H1 (cell line): Measurements from ENCODE around the gene NUBP1. TPM values are rescaled to one million over a fixed set of nuclear protein-coding genes. Genes with fewer than 3 reads are reported as not detected.

Source experiments
- CTCF ChIA-PET: fragments of 300-600 bp; sonication (Branson Sonifier 250); formaldehyde crosslinking; loops from one replicate; lab custom pipeline; 2021; ENCODE audit not compliant: partially characterized antibody; lab: Charles Lee
- POLR2A ChIA-PET: fragments of 300-600 bp; sonication (Branson Sonifier 250); formaldehyde crosslinking; loops from one replicate; lab custom pipeline; 2021; ENCODE audit warnings: inconsistent platforms; ENCODE audit not compliant: partially characterized antibody; lab: Charles Lee
- DNase-seq, 2 experiments: peaks; one replicate each; pipeline versions ENCODE4 v3.0.0 to v3.0.0-alpha.2; 2010 to 2022; ENCODE audit warnings: low spot score in 2 of 2, low read depth in 1 of 2, mixed read lengths in 1 of 2
- FAIRE-seq: peaks from 2 replicates; lab custom pipeline; 2011; peaks lifted over from hg19 to GRCh38; lab: Jason Lieb, UNC
- H2AFZ ChIP-seq: 2 replicates; pipeline ENCODE4 v1.8.1; 2012; ENCODE audit warnings: low read length, inconsistent platforms
- H2AK5ac ChIP-seq: 2 replicates; pipeline ENCODE4 v1.6.1; 2013; ENCODE audit warnings: low read depth, low read length
- H2BK120ac ChIP-seq: replicated peaks from 2 replicates; pipeline ENCODE3; 2013; ENCODE audit warnings: low read depth, low read length, inconsistent platforms
- H2BK12ac ChIP-seq: 2 replicates; pipeline ENCODE4 v1.6.1; 2013; ENCODE audit warnings: low read depth, low read length
- H2BK15ac ChIP-seq: 2 replicates; pipeline ENCODE4 v1.6.1; 2013; ENCODE audit warnings: low read length
- H2BK20ac ChIP-seq: 2 replicates; pipeline ENCODE4 v1.6.1; 2013; ENCODE audit warnings: low read length
- H2BK5ac ChIP-seq: 2 replicates; pipeline ENCODE4 v1.6.1; 2013; ENCODE audit warnings: low read depth, low read length
- H3K14ac ChIP-seq: 2 replicates; pipeline ENCODE4 v1.6.1; 2013; ENCODE audit warnings: inconsistent platforms; ENCODE audit not compliant: insufficient read length
- H3K18ac ChIP-seq: 2 replicates; pipeline ENCODE4 v1.6.1; 2013; ENCODE audit warnings: low read length; ENCODE audit errors: extremely low read depth
- H3K23ac ChIP-seq: 2 replicates; pipeline ENCODE4 v1.6.1; 2013; ENCODE audit warnings: inconsistent platforms; ENCODE audit not compliant: insufficient read length
- H3K23me2 ChIP-seq: 2 replicates; pipeline ENCODE4 v1.6.1; 2013; ENCODE audit warnings: low read depth, low read length
- H3K27ac ChIP-seq: 2 replicates; pipeline ENCODE4 v1.6.1; 2011; ENCODE audit warnings: low read depth, low read length, inconsistent platforms
- H3K27me3 ChIP-seq, 4 experiments: replicated peaks in 1 of 4; 1 replicate in 1 of 4; 2 replicates in 3 of 4; pipeline versions ENCODE4 v1.6.1 to v1.8.1; 2011 to 2013; ENCODE audit warnings: low read length in 3 of 4, mild to moderate bottlenecking in 3 of 4, inconsistent platforms in 2 of 4, mixed read lengths in 2 of 4, moderate library complexity in 1 of 4; ENCODE audit not compliant: control insufficient read depth in 3 of 4, insufficient read depth in 3 of 4; ENCODE audit errors: extremely low read depth in 1 of 4
- H3K36me3 ChIP-seq, 4 experiments: 2 replicates each; pipeline versions ENCODE4 v1.6.1 to v1.8.1; 2011 to 2013; ENCODE audit warnings: mild to moderate bottlenecking in 4 of 4, low read length in 3 of 4, moderate library complexity in 2 of 4, control low read depth in 1 of 4, inconsistent platforms in 1 of 4; ENCODE audit not compliant: insufficient read depth in 4 of 4, control insufficient read depth in 2 of 4
- H3K4ac ChIP-seq: replicated peaks from 2 replicates; pipeline ENCODE3; 2013; ENCODE audit warnings: low read length, low read depth, mixed read lengths, inconsistent platforms; ENCODE audit not compliant: insufficient read length
- H3K4me1 ChIP-seq, 4 experiments: replicated peaks in 1 of 4; 1 replicate in 1 of 4; 2 replicates in 3 of 4; pipeline versions ENCODE4 v1.6.1 to v1.8.1; 2011 to 2013; ENCODE audit warnings: low read length in 3 of 4, inconsistent platforms in 2 of 4, mixed read lengths in 1 of 4; ENCODE audit not compliant: insufficient read depth in 4 of 4, control insufficient read depth in 3 of 4
- H3K4me2 ChIP-seq, 2 experiments: 2 replicates each; pipeline versions ENCODE4 v1.6.1 to v1.8.1; 2011 to 2013; ENCODE audit warnings: low read depth in 2 of 2, low read length in 2 of 2, control low read depth in 1 of 2, inconsistent platforms in 1 of 2, mild to moderate bottlenecking in 1 of 2; ENCODE audit not compliant: insufficient read depth in 1 of 2
- H3K4me3 ChIP-seq, 4 experiments: fragments of 200-600, 300-600 bp in 1 of 4; sonication (generic), shearing (Covaris generic), sonication (Bioruptor Twin) in 1 of 4; 2 replicates each; pipeline versions ENCODE4 v1.5.1 to v1.8.1; 2011 to 2016; ENCODE audit warnings: low read length in 4 of 4, low read depth in 3 of 4, control low read depth in 2 of 4, inconsistent platforms in 2 of 4, mild to moderate bottlenecking in 2 of 4, mixed read lengths in 1 of 4, moderate library complexity in 1 of 4; ENCODE audit not compliant: insufficient read depth in 2 of 4; ENCODE audit errors: extremely low read depth in 1 of 4
- H3K56ac ChIP-seq: replicated peaks from 2 replicates; pipeline ENCODE3; 2013; ENCODE audit warnings: low read depth, mild to moderate bottlenecking, mixed read lengths, low read length, inconsistent platforms; ENCODE audit not compliant: insufficient read length
- H3K79me1 ChIP-seq: 2 replicates; pipeline ENCODE4 v1.6.1; 2013; ENCODE audit warnings: low read depth, low read length, control low read depth
- H3K79me2 ChIP-seq, 2 experiments: 2 replicates each; pipeline versions ENCODE4 v1.6.1 to v1.8.1; 2012 to 2013; ENCODE audit warnings: low read length in 2 of 2, mild to moderate bottlenecking in 2 of 2, inconsistent platforms in 1 of 2; ENCODE audit not compliant: insufficient read depth in 2 of 2, control insufficient read depth in 1 of 2
- H3K9ac ChIP-seq, 4 experiments: replicated peaks in 1 of 4; 1 replicate in 1 of 4; 2 replicates in 3 of 4; pipeline versions ENCODE4 v1.6.1 to v1.8.1; 2011 to 2013; ENCODE audit warnings: low read depth in 3 of 4, low read length in 3 of 4, control low read depth in 2 of 4, mild to moderate bottlenecking in 2 of 4, moderate library complexity in 2 of 4, inconsistent platforms in 1 of 4; ENCODE audit errors: extremely low read depth in 1 of 4
- H3K9me3 ChIP-seq, 2 experiments: 2 replicates each; pipeline versions ENCODE4 v1.6.1 to v1.8.1; 2012 to 2013; ENCODE audit warnings: mild to moderate bottlenecking in 2 of 2, moderate library complexity in 2 of 2, control low read depth in 1 of 2, inconsistent platforms in 1 of 2, low read depth in 1 of 2, low read length in 1 of 2, mixed read lengths in 1 of 2; ENCODE audit not compliant: insufficient read depth in 2 of 2
- H4K20me1 ChIP-seq, 2 experiments: replicated peaks in 1 of 2; 2 replicates each; pipeline versions ENCODE3 to v1.8.1; 2011 to 2013; ENCODE audit warnings: inconsistent platforms in 2 of 2, low read length in 2 of 2, mild to moderate bottlenecking in 1 of 2; ENCODE audit not compliant: insufficient read depth in 2 of 2, control insufficient read depth in 1 of 2
- H4K5ac ChIP-seq: 2 replicates; pipeline ENCODE4 v1.6.1; 2013; ENCODE audit warnings: low read length, low read depth, mixed read lengths, inconsistent platforms; ENCODE audit not compliant: insufficient read length
- H4K8ac ChIP-seq: 2 replicates; pipeline ENCODE4 v1.8.0; 2013; ENCODE audit warnings: mild to moderate bottlenecking, moderate library complexity, low read length, inconsistent platforms; ENCODE audit not compliant: insufficient read depth; ENCODE audit errors: extremely low read depth
- H4K91ac ChIP-seq: replicated peaks from 2 replicates; pipeline ENCODE3; 2013; ENCODE audit warnings: low read length, mixed read lengths, inconsistent platforms; ENCODE audit not compliant: insufficient read length
- SP4 ChIP-seq: IDR thresholded peaks from 2 replicates; pipeline ENCODE4 v1.6.1; 2012; ENCODE audit warnings: low read length, inconsistent platforms
- WGBS, 2 experiments: shearing (Covaris generic) in 1 of 2; methylation state at CpG; one replicate each; pipeline versions ENCODE4 v1.1.6 to v1.1.7; 2013 to 2015; ENCODE audit warnings: low lambda C conversion rate in 2 of 2, mixed read lengths in 2 of 2, inconsistent platforms in 1 of 2, low coverage in 1 of 2, missing lambda C conversion rate in 1 of 2; ENCODE audit not compliant: insufficient replicate concordance in 2 of 2, insufficient coverage in 1 of 2, insufficient read length in 1 of 2; ENCODE audit errors: extremely low coverage in 1 of 2, missing lambda C conversion rate in 1 of 2; 5-methylcytosine and 5-hydroxymethylcytosine counted together
- polyA plus RNA-seq, 7 experiments: library from polyadenylated mRNA; depleted of rRNA in 3 of 7; stranded (reverse) in 5 of 7; unstranded in 2 of 7; fragments of >200 nt in 5 of 7; fragments of 200-250 nt in 2 of 7; gene quantifications; 1 replicate in 5 of 7; 2 replicates in 1 of 7; 4 replicates in 1 of 7; pipeline versions ENCODE4 v1.2.1 to v1.2.3, GENCODE V29; 2011 to 2013; ENCODE audit warnings: missing spikeins in 2 of 7, mixed read lengths in 2 of 7
- total RNA-seq: library from RNA; stranded (reverse); fragmentation: NEBNext Ultra II Directional; extraction: Animal tissue kit (Norgen Biotek cat#: 25700); gene quantifications from 2 replicates; pipeline ENCODE4 v1.2.1, GENCODE V29; 2021

Gene NUBP1
- total and polyA plus RNA-seq, 2 of the 8 experiments (the other 6 are each of a cell fraction or from before 2014, with no cell fraction given), result 28.2 to 32.2 TPM

GRCh38 chr16:10763456-10763855 is 19.8 kb downstream of the NUBP1 start:
- DNase-seq (no peak), FAIRE-seq (no peak)
- no peaks in the 10 kb centered on the region for H3K27me3 ChIP-seq
- H2AK5ac ChIP-seq, result no peak overlapping the region
- H3K9ac ChIP-seq, result no peak overlapping the region
- no peak overlapping the region for H2AFZ ChIP-seq
- H3K4me1 ChIP-seq, result no peaks in the 10 kb centered on the region
- H3K9me3 ChIP-seq, result no peaks in the 10 kb centered on the region
- H2BK20ac ChIP-seq, result no peak overlapping the region
- H4K5ac ChIP-seq, result no peak overlapping the region
- no peak overlapping the region for H3K18ac ChIP-seq
- H2BK5ac ChIP-seq, result no peak overlapping the region
- H3K79me2 ChIP-seq, result no peaks in the 10 kb centered on the region
- POLR2A ChIA-PET, result no interaction called here
- no peak overlapping the region for H4K8ac ChIP-seq
- H3K4me3 ChIP-seq, result no peak overlapping the region
- no peak overlapping the region for H2BK120ac ChIP-seq
- no peak overlapping the region for H3K4me2 ChIP-seq
- H3K23me2 ChIP-seq, result no peaks in the 10 kb centered on the region
- H3K23ac ChIP-seq, result no peak overlapping the region
- no peak overlapping the region for H2BK15ac ChIP-seq
- peaks cover 0 to 36% (median 15%) of the 10 kb centered on the region in 4 experiments; a peak in 5 of 8 replicates for H3K36me3 ChIP-seq
- no peak overlapping the region for H3K14ac ChIP-seq
- CTCF ChIA-PET, result no interaction called here
- no peak overlapping the region for H4K91ac ChIP-seq
- 90% methylated on average over 7 of the region's 7 CpGs; no CpG with 5 or more reads in 1 of the 2 experiments for WGBS, 2 experiments
- H3K56ac ChIP-seq, result no peak overlapping the region
- TF ChIP-seq SP4, result no peak
- no peak overlapping the region for H3K27ac ChIP-seq
- H3K79me1 ChIP-seq, result no peaks in the 10 kb centered on the region
- no peak overlapping the region for H3K4ac ChIP-seq
- H2BK12ac ChIP-seq, result no peak overlapping the region
- no peaks in the 10 kb centered on the region for H4K20me1 ChIP-seq
